Activated T-cell treated with anti-CD3 and anti-CD28 coated beads, Interleukin-2, amount 50 U/mL, for 72 hours (primary cell): ENCODE results near the gene NPAT. TPM values are rescaled to one million over a fixed set of nuclear protein-coding genes. Genes with fewer than 3 reads are reported as not detected.

Source experiments
- ATAC-seq, 2 donors: fragments of 150-1000 bp; cut with Tn5 transposase; replicated peaks in 1 of 2; 2 replicates each; pipeline ENCODE4 v1.10.0; 2021; ENCODE audit warnings: moderate library complexity in 2 of 2, mild to moderate bottlenecking in 1 of 2
- DNase-seq, 2 donors: peaks; one replicate each; pipeline ENCODE4 v3.0.0; 2021 to 2022; ENCODE audit warnings: mixed read lengths in 1 of 2
- H3K27ac Mint-ChIP-seq: one replicate; pipeline ENCODE4 v1.8.0; 2022; ENCODE audit warnings: mild to moderate bottlenecking, moderate library complexity, mixed read lengths
- H3K27me3 Mint-ChIP-seq: one replicate; pipeline ENCODE4 v1.8.0; 2022; ENCODE audit warnings: low read depth, mixed read lengths
- H3K36me3 Mint-ChIP-seq, 2 donors: one replicate each; pipeline ENCODE4 v1.8.0; 2022; ENCODE audit warnings: mixed read lengths in 2 of 2, mild to moderate bottlenecking in 1 of 2; ENCODE audit not compliant: insufficient read depth in 2 of 2
- H3K4me1 Mint-ChIP-seq: one replicate; pipeline ENCODE4 v1.8.0; 2022; ENCODE audit warnings: low read depth, mixed read lengths
- H3K4me3 Mint-ChIP-seq, 2 donors: one replicate each; pipeline ENCODE4 v1.8.0; 2022; ENCODE audit warnings: mild to moderate bottlenecking in 2 of 2, mixed read lengths in 2 of 2, moderate library complexity in 2 of 2
- H3K9me3 Mint-ChIP-seq, 2 donors: one replicate each; pipeline ENCODE4 v1.8.0; 2022; ENCODE audit warnings: mixed read lengths in 2 of 2
- total RNA-seq, 2 donors: library from RNA; stranded (reverse); gene quantifications; one replicate each; pipeline ENCODE4 v1.2.3, GENCODE V29; 2022

Gene NPAT
- total RNA-seq, 2 donors from 2014 or later = 22.8 to 24.8 TPM

DNA sequence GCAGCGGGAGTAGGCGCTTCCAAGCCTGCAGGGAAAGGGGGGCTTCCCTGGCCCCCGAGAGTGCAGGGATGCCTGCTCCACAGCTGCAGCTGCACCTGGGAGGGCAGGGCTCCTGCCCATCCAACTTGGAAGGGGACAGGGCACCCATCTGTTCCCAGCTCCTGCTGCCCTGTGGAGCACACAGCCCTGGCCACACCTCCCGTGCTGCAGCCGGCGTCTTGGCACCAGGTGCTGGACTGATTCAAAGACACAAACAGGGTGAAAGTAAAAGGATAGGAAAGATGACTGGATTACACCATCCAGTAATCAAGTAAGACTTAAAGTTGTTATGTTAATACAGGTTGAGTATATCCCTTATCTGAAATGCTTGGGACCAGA, 14.8 kb downstream of the NPAT start:
- Mint-ChIP-seq H3K9me3 (peaks cover 6 to 17% of the 10 kb centered on the region in 2 donors), H3K27ac (no peak overlapping the region), H3K36me3 (peaks cover 38 to 71% of the 10 kb centered on the region in 2 donors), H3K27me3 (no peaks in the 10 kb centered on the region), H3K4me1 (peaks cover 50% of the 10 kb centered on the region), H3K4me3 (no peak overlapping the region)
- no peak for DNase-seq
- no peak for ATAC-seq

DNA sequence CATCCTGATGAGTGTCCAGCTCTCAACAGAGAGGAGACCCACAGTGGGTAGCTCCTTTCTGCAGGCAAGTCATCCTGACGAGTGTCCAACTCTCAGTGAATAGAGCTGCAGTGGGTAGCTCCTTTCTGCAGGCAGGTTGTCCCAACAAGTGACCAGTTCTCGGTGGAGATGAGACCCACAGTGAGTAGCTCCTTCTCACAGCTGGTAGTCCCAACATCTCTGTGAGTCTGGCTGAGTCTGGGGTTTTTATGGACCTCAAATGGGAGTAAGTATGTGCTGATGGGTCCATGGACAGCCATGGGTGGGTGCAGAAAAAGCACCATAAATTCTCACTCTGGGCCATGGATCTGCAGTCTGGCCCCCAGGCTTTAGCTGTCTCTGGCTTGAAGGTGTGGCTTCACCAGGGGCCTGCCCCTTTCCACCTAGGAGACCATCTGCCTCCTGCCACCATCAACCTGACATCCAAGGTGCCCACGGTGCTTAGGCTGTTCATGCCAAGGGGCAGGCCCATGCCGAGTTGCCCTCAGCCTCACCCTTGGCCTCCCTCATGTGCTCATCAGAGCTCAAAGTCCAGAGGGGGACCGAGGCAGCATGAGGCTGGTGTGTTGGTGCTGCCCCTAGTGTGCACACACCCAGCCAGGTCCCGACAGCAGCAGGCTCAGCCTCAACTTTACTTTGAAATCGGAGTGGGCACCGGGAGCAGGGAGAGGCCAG, 15.3 kb downstream of the NPAT start:
- no peak overlapping the region for H3K27ac Mint-ChIP-seq
- no peak overlapping the region for H3K4me3 Mint-ChIP-seq
- ATAC-seq = no peak
- H3K4me1 Mint-ChIP-seq = peaks cover 55% of the 10 kb centered on the region
- peaks cover 38 to 68% of the 10 kb centered on the region in 2 donors for H3K36me3 Mint-ChIP-seq
- H3K9me3 Mint-ChIP-seq = peaks cover 6 to 17% of the 10 kb centered on the region in 2 donors
- no peak for DNase-seq
- H3K27me3 Mint-ChIP-seq = no peaks in the 10 kb centered on the region

DNA sequence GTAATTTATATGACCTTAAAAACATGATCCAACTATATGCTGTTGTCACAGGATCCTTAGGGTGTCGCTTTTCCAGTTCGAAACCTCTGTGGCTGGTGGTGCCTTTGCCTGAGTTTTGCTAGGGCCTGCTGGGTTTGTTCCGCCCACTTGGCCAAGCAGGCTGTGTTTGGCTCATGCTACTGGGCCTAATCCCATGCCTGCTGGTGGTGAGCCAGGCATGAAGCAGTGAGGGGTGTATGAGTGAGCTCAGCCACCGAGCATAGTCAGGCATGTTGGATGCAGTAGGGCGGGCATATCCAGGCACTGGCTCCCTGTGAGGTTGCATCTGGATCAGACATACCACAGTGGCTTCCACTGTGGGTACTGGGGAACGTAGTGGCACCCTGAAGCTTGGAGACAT, 16.3 kb downstream of the NPAT start:
- peaks cover 54% of the 10 kb centered on the region for H3K4me1 Mint-ChIP-seq
- no peak overlapping the region for H3K27ac Mint-ChIP-seq
- H3K36me3 Mint-ChIP-seq = peaks cover 36 to 63% of the 10 kb centered on the region in 2 donors
- no peak overlapping the region for H3K4me3 Mint-ChIP-seq
- no peak for ATAC-seq
- peaks cover 6 to 17% of the 10 kb centered on the region in 2 donors for H3K9me3 Mint-ChIP-seq
- H3K27me3 Mint-ChIP-seq = no peaks in the 10 kb centered on the region
- DNase-seq = no peak

DNA sequence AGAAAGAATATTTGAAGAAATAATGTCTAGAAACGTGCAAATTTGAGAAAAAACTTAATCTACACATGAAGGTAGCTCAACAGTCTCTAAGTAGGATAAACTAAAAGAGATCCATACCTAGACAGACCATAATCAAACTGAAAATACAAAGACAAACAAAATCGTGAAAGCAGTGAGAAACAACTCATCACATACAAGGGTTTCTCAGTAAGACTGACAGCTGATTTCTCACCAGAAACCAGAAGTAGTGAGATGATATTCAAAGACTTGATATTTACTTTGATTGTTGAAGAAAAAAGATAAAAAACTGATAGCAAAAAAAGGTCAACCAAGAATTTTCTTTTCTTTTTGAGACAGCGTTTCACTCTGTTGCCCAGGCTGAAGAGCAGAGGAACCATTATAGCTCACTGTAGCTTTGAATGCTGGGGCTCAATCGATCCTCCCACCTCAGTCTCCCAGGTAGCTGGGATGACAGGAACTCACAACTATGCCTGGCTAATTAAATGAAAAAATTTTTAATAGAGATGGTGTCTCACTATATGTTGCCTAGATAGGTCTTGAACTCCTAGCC, 17.4 kb downstream of the NPAT start:
- peak overlapping the region in 1 of 2 donors; percentile 36 for H3K4me3 Mint-ChIP-seq

DNA sequence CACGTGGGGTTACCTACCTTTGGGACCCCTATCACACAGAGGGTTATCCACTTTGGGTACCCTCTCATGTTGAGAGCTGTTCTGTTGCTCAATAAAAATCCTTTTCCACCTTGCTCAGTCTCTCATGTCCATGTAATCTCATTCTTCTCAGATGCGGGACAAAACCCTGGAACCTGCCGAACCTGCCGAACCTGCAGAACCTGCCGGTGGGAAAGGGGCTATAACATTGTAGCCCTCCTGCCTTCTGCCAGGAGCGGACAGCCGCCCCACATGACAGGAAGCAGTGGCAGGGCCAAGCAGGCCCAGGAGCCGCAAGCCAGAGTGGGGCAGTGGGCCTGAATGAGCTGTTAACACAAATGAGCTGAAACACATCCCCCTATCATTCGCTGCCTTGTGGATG, 18.1 kb downstream of the NPAT start:
- ATAC-seq = no peak
- DNase-seq = no peak
- peak overlapping the region in 1 of 2 donors; percentile 36 for H3K4me3 Mint-ChIP-seq
- no peaks in the 10 kb centered on the region for H3K27me3 Mint-ChIP-seq
- H3K4me1 Mint-ChIP-seq = peaks cover 54% of the 10 kb centered on the region
- H3K9me3 Mint-ChIP-seq = peaks cover 3 to 11% of the 10 kb centered on the region in 2 donors
- H3K36me3 Mint-ChIP-seq = peaks cover 32 to 48% of the 10 kb centered on the region in 2 donors
- no peak overlapping the region for H3K27ac Mint-ChIP-seq

More for the DNA sequence above, 17.4 kb downstream of the NPAT start:
- DNase-seq = no peak
- H3K36me3 Mint-ChIP-seq = peaks cover 30 to 53% of the 10 kb centered on the region in 2 donors
- peaks cover 53% of the 10 kb centered on the region for H3K4me1 Mint-ChIP-seq
- peak overlapping the region; percentile 10 for H3K27ac Mint-ChIP-seq
- no peaks in the 10 kb centered on the region for H3K27me3 Mint-ChIP-seq
- ATAC-seq = peak; percentile 34 to 46
- H3K9me3 Mint-ChIP-seq = peaks cover 3 to 11% of the 10 kb centered on the region in 2 donors

DNA sequence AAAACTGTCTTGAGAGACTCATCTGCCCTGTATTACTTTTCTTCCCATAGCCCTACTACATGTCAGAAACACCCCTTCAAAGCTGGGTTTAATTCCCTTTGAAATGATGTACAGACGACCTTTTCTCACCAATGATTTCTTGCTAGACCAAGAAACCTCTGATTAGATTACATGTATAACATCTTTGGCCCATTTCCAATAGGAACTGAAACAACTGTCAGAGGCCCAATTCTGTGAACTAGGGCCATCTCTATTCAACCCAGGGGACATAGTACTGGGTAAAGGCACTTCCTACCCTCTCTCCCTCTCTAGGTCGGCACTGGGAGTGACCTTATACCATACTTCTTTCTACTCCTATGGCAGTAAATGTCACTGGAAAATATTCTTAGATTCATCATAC, 19.4 kb downstream of the NPAT start:
- Mint-ChIP-seq H3K4me1 (peaks cover 67% of the 10 kb centered on the region), H3K9me3 (peaks cover 3 to 11% of the 10 kb centered on the region in 2 donors), H3K27me3 (no peaks in the 10 kb centered on the region), H3K36me3 (peaks cover 34 to 46% of the 10 kb centered on the region in 2 donors), H3K27ac (no peak overlapping the region), H3K4me3 (peak overlapping the region in 1 of 2 donors; percentile 60)
- no peak for ATAC-seq
- no peak for DNase-seq

DNA sequence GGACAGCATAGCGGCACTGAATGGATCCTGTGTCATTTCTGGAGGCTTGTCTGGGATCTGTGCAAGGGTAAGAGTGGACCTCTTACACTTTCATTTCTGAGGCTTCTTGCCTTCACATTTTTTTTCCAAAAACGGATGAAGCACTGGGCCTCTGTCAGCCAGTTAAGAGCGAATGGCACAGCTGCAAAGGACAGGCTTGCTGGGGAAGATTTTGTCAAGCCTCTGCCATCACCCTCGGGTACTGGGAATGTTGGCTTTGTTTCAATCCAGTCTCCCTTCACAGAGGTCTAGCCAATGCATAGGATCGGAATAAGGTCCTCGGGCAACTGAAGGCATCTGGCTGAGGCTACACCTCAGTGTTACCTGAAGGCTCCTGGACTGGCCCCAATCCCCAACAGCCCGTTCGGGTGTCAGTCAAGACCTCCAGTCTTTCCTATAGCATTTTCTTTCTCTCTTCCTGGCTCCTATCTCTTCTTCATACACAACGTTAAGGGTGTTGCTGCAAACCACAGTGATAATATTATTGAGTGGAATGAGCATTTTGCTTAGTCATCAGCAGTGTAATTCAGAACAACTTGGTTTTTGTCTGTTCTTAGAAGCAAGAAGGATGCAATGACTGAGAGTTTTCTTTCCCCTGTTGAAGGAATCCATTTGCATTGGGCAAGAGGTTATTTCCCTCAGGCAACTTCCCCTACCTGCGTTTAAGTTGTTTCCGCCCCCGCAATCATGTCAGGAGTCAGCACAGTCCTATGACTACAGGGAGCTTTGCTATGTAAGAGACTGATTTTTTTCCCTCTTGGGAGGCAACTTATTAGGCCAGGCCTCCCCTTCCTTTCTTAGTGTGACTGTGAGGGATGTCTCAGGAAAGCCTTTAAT, 22.8 kb downstream of the NPAT start:
- H3K27ac Mint-ChIP-seq = peak overlapping the region; percentile 67
- peak overlapping the region; percentile 12 to 63 for H3K4me3 Mint-ChIP-seq
- peaks cover 2 to 5% of the 10 kb centered on the region in 2 donors for H3K9me3 Mint-ChIP-seq
- ATAC-seq (peak; percentile 92 to 94), DNase-seq (peak; percentile 75 to 76)
- H3K36me3 Mint-ChIP-seq = peaks cover 15 to 31% of the 10 kb centered on the region in 2 donors
- no peaks in the 10 kb centered on the region for H3K27me3 Mint-ChIP-seq
- peaks cover 71% of the 10 kb centered on the region for H3K4me1 Mint-ChIP-seq

DNA sequence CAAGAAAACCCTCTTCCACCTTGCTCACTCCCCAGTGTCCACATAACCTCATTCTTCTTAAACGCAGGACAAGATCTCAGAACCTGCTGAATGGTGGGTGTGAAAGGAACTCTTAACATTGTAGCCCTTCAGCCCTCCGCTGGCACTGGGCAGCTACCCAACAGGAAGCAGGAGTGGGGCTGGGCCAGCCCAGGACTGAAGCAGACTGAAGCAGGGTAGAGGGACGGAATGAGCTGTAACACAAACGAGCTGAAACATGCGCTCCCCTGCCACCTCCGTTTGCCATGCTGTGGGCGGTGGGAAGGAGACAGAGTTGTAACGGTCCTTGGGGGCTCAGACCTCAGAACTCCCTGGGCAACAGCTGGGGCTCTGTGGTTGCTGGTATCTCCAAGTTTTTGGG, 23.6 kb downstream of the NPAT start:
- Mint-ChIP-seq H3K36me3 (peaks cover 9 to 22% of the 10 kb centered on the region in 2 donors), H3K4me1 (peaks cover 67% of the 10 kb centered on the region), H3K4me3 (peak overlapping the region; percentile 20 to 26), H3K9me3 (peaks cover 0 to 2% of the 10 kb centered on the region in 2 donors), H3K27ac (peak overlapping the region; percentile 11), H3K27me3 (no peaks in the 10 kb centered on the region)
- DNase-seq (no peak), ATAC-seq (no peak)

DNA sequence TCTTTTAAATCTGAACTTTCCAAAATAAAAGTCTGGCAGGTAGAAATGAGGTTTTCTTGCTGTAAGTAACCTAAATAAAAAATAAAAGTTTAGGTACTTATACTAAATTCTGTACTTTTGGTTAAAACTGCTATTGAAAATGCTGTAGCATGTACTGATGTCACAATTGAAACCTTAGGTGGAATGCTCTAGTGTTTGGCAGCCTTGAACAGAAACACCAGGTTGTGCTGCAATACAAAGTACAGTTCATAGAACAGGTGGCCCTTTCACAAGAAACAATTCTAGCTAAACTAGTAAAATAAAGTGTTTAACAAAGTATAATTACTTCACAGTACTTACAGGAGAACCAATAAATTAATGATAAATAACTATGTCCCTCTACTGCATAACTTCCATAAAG, 25.1 kb downstream of the NPAT start:
- H3K36me3 Mint-ChIP-seq = peaks cover 6 to 19% of the 10 kb centered on the region in 2 donors
- H3K27me3 Mint-ChIP-seq = no peaks in the 10 kb centered on the region
- H3K27ac Mint-ChIP-seq = peak overlapping the region; percentile 85
- ATAC-seq = peak in 1 of 2 donors; percentile 8
- peaks cover 52% of the 10 kb centered on the region for H3K4me1 Mint-ChIP-seq
- H3K4me3 Mint-ChIP-seq = peak overlapping the region in 1 of 2 donors; percentile 54
- no peak for DNase-seq
- no peaks in the 10 kb centered on the region for H3K9me3 Mint-ChIP-seq

DNA sequence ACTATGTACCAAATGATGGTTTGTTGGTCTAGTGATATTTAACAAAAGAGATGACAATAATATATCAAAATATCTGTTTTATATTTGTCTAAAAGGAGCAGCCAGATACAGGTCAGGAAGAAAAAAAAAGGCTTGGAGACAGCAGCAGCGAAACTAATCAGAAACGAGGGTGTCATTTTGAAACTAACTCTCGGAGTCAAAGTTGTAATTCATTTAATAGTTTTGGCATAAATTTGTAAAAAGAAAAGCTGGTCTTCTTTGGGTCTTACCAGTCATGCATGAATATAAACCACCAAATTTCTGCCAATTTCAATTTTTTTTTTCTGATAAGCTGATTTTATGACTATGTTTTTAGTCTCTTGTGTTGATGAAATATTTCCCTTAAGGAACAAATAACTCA, 25.5 kb downstream of the NPAT start:
- peak overlapping the region in 1 of 2 donors; percentile 34 for H3K4me3 Mint-ChIP-seq

DNA sequence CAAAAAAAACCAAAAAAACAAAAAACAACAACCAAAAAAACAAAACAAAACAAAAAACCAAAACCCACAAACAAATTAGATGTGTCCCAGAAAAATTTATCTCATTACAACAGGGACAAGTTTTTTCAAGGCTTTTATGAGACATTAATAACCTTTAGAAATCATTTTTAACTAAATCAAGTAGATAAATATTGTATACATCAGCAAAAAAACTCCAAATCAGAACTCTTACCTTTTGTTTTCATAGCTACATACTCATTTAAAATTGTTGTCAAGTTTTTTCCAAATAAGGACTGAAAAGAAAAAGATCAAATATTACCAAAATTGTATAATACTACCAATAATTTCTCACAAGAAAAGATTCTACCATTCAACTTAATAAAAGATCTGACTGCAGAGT, 28.7 kb downstream of the NPAT start:
- no peaks in the 10 kb centered on the region for H3K27me3 Mint-ChIP-seq
- H3K4me1 Mint-ChIP-seq = peaks cover 28% of the 10 kb centered on the region
- no peaks in the 10 kb centered on the region for H3K9me3 Mint-ChIP-seq
- DNase-seq (no peak), ATAC-seq (no peak)
- H3K27ac Mint-ChIP-seq = no peak overlapping the region
- peaks cover 5 to 18% of the 10 kb centered on the region in 2 donors for H3K36me3 Mint-ChIP-seq
- no peak overlapping the region for H3K4me3 Mint-ChIP-seq

More for the DNA sequence above, 25.5 kb downstream of the NPAT start:
- DNase-seq (no peak), ATAC-seq (peak in 1 of 2 donors; percentile 3)
- H3K36me3 Mint-ChIP-seq = peaks cover 7 to 19% of the 10 kb centered on the region in 2 donors
- H3K4me1 Mint-ChIP-seq = peaks cover 51% of the 10 kb centered on the region
- H3K9me3 Mint-ChIP-seq = no peaks in the 10 kb centered on the region
- H3K27ac Mint-ChIP-seq = peak overlapping the region; percentile 85
- H3K27me3 Mint-ChIP-seq = no peaks in the 10 kb centered on the region

DNA sequence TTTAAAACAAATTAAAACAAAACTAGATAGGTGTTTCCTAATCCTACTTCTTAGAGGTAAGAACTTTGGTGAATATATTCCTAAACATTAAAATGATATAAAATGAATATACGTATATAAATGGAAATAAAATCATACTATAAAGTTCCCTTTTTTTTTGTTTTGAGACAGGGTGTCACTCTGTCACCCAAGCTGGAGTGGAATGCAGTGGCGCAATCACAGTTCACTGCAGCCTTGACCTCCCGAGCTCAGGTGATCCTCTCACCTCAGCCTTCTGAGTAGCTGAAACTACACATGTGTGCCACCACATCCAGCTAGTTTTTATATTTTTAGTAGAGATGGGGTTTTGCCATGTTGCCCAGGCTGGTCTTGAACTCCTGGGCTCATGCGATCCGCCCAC, 44.9 kb downstream of the NPAT start:
- H3K27ac Mint-ChIP-seq = no peak overlapping the region
- peaks cover 8 to 33% of the 10 kb centered on the region in 2 donors for H3K36me3 Mint-ChIP-seq
- H3K4me1 Mint-ChIP-seq = no peaks in the 10 kb centered on the region
- no peak overlapping the region for H3K4me3 Mint-ChIP-seq
- no peaks in the 10 kb centered on the region for H3K9me3 Mint-ChIP-seq
- no peak for ATAC-seq
- no peaks in the 10 kb centered on the region for H3K27me3 Mint-ChIP-seq
- no peak for DNase-seq

DNA sequence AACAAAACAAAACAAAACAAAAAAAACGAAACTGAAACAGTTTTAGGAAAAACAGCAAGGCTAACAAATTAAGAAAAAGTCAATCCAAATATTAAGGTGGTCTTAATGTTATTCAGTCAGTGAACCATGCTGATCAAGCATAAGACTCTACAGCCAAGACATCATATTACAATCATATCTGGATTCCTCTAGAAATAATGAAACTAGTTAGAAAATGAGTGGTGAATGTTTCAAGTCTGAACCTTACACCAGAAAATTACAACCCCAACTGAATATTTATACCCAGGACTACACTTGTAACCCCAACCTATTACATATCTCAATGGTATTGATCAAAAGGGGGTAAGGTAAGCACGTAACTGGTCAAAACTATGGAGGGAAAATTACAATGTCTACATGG, 52.3 kb downstream of the NPAT start:
- no peaks in the 10 kb centered on the region for H3K27me3 Mint-ChIP-seq
- H3K9me3 Mint-ChIP-seq = no peaks in the 10 kb centered on the region
- peak overlapping the region; percentile 95 for H3K27ac Mint-ChIP-seq
- H3K4me3 Mint-ChIP-seq = peak overlapping the region in 1 of 2 donors; percentile 89
- ATAC-seq = peak; percentile 69 to 83
- peaks cover 35% of the 10 kb centered on the region for H3K4me1 Mint-ChIP-seq
- no peak for DNase-seq
- H3K36me3 Mint-ChIP-seq = peaks cover 13 to 40% of the 10 kb centered on the region in 2 donors
